Erythroblast (primary cell): ENCODE results near the gene PCK1.

Experiments used
- DNase-seq, 2 experiments: peaks; one replicate each; lab custom pipeline; 2025; lab: John Stamatoyannopoulos, UW
- GATA1 ChIP-seq: IDR thresholded peaks from 2 replicates; pipeline ENCODE4 v1.6.1; 2011; ENCODE audit warnings: low read depth, mild to moderate bottlenecking, control low read depth, low read length, moderate library complexity
- POLR2A ChIP-seq: IDR thresholded peaks from 2 replicates; pipeline ENCODE4 v1.6.1; 2011; ENCODE audit warnings: mild to moderate bottlenecking, low read length

The PCK1 gene

GRCh38 chr20:57580478-57581201 is 19.7 kb downstream of the PCK1 start:
- no peak for TF ChIP-seq GATA1
- TF ChIP-seq POLR2A, result no peak
- DNase-seq, result no peak

- no peak for DNase-seq
- TF ChIP-seq GATA1 (no peak), POLR2A (no peak)
Observed at GRCh38 chr20:57581202-57582028, 20.5 kb downstream of the PCK1 start.

- DNase-seq, result no peak
- TF ChIP-seq POLR2A (no peak), GATA1 (no peak)
Observed at GRCh38 chr20:57582029-57582378, 21.1 kb downstream of the PCK1 start.

- no peak for TF ChIP-seq GATA1
- no peak for TF ChIP-seq POLR2A
- no peak for DNase-seq
Observed at GRCh38 chr20:57582432-57583288, 21.8 kb downstream of the PCK1 start.

- TF ChIP-seq GATA1 (no peak), POLR2A (no peak)
- no peak for DNase-seq
Observed at GRCh38 chr20:57583289-57584257, 22.7 kb downstream of the PCK1 start.

- no peak for DNase-seq
- TF ChIP-seq GATA1 (no peak), POLR2A (no peak)
Observed at GRCh38 chr20:57584768-57585461, 24.0 kb downstream of the PCK1 start.

- TF ChIP-seq POLR2A, result no peak
- no peak for DNase-seq
Observed at GRCh38 chr20:57585466-57586213, 24.7 kb downstream of the PCK1 start.

- no peak for DNase-seq
Observed at GRCh38 chr20:57586370-57586793, 25.5 kb downstream of the PCK1 start.

GRCh38 chr20:57586943-57587277 is 26.0 kb downstream of the PCK1 start:
- DNase-seq, result no peak
- no peak for TF ChIP-seq GATA1
- no peak for TF ChIP-seq POLR2A

More at GRCh38 chr20:57586370-57586793, 25.5 kb downstream of the PCK1 start:
- TF ChIP-seq GATA1, result no peak
- no peak for TF ChIP-seq POLR2A

GRCh38 chr20:57587278-57587988 is 26.5 kb downstream of the PCK1 start:
- TF ChIP-seq GATA1 (no peak), POLR2A (no peak)
- DNase-seq, result no peak

- peak in 1 of 2 experiments; percentile 8 for DNase-seq
- TF ChIP-seq POLR2A (no peak), GATA1 (no peak)
Observed at GRCh38 chr20:57587989-57588377, 27.1 kb downstream of the PCK1 start.
